GM21526 (cell line): ENCODE results near the gene DHRS2.
"Not testable (repeated sequence)": the region's sequence is repeated elsewhere in the genome, so short reads cannot be mapped to it uniquely, and the experiment has no call there.

Experiments used
- ATAC-seq: cut with Tn5 transposase; IDR thresholded peaks from one replicate; pipeline ENCODE4 v1.9.1; 2021; ENCODE audit warnings: moderate library complexity; ENCODE audit not compliant: unreplicated experiment, low FRiP score

DHRS2 gene

DNA sequence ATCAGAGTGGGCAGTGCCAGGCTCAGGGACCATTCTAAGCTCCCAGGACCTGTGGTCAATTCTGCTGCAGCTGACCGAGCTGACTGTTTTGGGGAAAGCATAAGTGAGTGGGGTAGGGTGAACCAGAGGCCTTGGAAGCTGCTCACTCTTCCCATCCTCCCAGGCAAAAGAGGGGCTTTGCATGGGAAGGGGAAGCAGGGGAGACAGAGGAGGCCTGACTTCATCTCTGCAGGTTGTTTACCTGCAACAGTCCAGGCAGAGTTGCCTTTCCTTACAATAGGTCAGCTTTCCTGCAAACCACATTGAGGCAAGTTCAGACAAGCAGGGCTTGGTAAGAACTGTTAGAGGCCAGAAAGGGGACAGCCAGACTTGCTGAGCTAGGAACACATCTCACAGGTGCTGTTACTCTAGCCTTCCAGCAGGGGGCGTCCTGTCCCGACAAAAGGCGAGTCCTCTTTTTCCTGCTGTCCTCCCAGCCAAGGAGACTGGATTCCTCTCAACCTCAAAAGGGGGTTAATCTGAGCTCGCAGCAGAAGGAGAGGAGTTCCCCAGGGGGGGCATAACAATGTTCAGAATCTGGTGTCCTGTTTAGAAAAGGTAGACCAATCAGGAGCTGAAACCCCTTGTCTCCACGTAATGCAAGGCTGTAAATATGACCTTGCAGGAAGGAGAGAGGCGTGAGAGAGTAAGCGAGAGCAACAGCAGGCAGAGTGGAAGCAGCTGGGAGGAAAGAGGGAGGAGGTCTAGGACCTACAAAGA is 4.3 kb upstream of the DHRS2 start:
- peak; percentile 58 for ATAC-seq

DNA sequence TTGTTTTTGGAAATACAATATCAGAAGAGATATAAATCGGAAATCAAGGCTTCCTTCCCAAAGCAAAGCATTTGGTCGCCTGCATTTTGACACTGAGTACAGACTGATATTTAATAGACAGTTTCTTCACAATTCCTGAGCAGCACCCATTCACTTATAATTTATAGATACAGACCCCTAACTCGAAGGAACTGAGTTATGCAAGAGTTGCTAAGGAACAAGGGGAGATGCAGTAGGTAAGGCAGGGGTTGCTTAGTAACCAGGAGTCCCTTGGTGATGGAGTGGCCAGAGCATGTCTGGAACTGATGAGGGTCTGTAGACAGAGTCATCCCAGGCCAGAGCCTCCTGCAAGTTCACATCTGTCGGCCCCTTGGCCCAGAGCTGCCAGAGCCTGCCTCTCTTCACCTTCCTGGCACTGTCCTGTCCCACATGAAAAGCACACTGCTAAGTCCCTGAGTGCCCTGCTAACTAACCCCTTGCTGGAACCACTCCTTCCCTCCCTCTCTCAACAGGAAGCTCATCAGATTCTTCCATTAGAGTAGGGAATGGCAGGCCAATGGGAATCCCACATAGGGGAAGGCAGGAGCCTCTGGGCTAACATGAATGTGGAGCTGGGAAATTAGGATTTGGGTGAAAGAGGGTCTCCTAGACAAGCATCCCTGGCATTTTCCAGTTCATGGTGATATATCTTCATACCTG is 3.6 kb upstream of the DHRS2 start:
- no peak for ATAC-seq

DNA sequence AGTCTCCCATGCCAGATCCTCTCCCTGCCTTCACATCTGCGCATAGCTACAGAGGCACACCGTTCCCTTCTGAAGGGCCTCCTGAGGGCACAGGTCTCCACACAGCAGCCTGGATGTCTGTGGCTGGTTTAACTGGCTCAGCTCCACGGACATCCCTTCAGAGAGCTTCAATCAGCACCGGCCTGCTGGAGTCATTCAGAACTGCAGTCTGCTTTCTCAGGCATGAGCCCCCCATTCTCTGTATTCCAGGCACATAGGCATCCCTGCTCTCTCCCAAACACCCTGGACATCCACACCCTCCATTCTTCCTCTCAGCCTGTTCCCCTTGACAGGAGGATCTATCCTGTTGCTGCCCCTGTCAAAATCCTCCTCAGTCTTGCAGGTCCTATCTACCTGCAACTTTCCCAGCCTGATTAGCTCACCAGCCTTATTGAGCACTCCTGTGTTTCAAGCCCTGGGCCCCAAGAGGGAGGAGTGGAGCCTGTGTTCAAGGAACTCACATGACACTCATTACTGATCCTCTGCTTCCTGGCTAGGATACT is 2.9 kb upstream of the DHRS2 start:
- no peak for ATAC-seq

DNA sequence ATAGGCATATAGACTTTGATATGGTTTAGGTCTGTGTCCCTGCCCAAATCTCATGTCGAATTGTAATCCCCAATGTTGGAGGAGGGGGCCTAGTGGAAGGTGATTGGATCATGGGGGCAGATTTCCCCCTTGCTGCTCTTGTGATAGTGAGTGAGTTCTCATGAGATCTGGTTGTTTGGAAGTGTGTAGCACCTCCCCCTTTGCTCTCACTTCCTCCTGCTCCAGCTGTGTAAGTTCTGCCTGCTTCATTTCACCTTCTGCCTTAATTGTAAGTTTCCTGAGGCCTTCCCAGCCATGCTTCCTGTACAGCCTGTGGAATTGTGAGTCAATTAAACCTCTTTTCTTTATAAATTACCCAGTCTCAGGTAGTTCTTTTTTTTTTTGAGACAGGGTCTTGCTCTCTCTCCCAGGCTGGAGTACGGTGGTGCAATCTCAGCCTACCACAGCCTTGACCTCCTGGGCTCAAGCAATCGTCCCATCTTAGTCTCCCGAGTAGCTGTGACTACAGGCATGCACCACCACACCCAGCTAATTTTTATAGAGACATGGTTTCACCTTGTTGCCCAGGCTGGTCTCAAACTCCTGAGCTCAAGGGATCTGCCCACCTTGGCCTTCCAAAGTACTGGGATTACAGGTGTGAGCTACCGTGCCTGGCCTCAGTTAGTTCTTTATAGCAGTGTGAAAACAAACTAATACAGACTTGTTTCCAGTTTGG is 1.3 kb upstream of the DHRS2 start:
- ATAC-seq, result not testable (repeated sequence)

DNA sequence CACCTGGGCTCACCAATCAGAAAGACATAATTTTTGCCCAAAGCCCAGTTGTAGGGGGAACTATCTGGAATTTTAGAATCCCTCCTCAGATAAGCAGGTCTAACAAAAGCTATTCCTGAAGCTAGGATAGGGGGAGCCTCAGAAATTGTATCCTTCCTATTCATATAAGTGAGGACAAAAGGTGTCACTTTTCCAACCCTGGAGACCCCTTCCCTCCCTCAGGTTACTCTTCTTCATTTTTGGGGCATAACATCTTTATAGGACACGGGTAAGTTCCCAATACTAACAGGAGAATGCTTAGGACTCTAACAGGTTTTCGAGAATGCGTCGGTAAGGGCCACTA is 1.1 kb downstream of the DHRS2 start:
- ATAC-seq, result not testable (repeated sequence)

DNA sequence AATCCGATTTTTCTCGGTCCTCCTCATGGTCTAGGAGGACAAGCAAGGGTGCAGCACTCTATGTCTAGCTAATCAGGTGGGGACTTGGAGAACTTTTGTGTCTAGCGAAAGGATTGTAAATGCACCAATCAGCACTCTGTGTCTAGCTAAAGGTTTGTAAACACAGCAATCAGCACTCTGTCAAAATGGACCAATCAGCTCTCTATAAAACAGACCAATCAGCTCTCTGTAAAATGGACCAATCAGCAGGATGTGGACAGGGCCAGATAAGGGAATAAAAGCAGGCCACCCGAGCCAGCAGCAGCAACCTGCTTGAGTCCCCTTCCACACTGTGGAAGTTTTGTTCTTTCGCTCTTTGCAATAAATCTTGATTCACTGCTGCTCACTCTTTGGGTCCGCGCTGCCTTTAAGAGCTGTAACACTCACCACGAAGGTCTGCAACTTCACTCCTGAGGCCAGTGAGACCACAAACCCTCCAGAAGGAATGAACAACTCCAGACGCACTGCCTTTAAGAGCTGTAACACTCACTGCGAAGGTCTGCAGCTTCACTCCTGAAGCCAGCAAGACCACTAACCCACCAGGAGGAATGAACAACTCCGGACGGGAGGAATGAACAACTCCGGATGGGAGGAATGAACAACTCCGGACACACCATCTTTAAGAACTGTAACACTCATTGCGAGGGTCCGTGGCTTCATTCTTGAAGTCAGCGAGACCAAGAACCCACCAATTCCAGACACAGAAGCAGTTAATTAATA is 1.7 kb downstream of the DHRS2 start:
- not testable (repeated sequence) for ATAC-seq

DNA sequence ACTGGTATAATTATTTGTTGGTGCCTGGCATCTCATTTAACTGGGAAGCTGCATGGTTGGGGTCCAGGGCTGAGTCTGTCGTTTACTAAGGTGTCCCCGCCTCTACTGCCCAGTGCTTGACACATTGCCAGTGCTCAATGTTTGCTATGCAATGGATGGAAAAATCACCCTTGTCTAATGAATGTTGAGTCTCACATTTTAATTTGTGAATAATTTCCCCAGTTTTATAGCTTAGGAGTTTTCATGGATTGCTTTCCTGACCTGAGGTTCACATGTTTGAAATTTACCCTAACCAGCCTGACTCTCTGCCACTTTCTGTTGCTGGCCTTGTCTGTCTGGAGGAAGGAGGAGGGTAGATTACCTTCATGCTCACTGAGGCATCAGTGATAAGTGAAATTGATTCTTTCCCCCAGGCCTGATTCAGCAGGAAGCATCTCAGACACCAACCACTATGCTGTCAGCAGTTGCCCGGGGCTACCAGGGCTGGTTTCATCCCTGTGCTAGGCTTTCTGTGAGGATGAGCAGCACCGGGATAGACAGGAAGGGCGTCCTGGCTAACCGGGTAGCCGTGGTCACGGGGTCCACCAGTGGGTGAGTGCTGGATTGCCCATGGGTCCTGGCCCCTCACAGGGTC is 2.4 kb downstream of the DHRS2 start:
- ATAC-seq, result no peak

DNA sequence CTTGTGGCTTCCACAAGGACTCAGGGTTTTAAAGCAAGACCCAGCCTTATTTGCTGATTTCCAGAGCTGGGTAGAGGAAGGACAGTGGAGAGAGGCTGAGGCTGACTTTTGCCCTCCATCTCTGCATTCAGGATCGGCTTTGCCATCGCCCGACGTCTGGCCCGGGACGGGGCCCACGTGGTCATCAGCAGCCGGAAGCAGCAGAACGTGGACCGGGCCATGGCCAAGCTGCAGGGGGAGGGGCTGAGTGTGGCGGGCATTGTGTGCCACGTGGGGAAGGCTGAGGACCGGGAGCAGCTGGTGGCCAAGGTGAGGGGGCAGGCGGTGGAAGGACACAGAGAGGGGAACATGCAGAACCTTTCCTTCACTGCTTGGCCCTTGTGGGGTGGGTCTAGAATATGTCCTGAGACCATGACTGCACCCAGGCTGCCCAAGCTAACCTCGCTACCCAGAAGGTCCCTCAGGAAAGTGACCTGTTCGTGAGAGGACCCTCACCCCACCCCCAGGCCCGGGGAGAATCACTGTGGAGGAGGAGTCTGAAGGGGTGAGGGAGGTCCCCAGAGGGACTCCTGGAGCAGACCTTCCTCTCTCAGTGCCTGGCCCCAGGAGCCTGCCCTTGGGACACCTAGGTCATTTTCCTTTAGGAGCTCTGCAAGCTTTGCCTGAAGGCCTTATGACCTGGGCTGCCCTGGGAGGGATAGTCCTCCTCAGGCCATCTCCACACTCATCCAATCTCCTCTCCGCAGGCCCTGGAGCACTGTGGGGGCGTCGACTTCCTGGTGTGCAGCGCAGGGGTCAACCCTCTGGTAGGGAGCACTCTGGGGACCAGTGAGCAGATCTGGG is 3.1 kb downstream of the DHRS2 start:
- ATAC-seq, result no peak

DNA sequence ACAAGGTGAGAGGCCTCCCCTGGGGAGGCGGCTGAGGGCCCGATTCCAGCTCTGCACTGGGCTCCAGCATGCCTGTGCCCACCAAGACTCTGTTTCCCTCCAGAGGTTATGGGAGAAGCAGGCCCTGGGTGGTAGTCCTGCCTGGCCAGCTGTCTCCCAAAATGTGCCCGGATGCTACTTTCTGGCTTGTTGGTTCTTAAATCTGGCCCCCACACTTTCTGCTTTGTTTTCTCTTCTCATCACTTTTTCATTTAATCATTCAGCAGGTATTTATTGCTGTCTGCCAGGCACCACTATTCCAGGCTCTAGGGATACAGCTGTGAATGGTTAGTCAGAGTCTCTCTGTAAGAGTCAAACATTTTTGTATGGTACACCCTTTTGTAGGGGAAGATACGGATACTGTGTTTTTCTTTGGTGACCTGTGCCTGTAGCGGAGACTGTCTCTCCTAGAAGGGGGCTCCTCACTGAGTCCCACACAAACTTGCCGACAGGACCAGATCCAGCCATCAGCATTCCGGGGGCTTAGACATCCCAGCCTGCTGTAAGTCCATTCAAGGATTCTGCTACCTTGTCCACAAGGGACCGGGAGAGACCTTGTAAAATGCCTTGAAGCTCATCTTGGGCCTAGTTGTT is 3.8 kb downstream of the DHRS2 start:
- no peak for ATAC-seq

DNA sequence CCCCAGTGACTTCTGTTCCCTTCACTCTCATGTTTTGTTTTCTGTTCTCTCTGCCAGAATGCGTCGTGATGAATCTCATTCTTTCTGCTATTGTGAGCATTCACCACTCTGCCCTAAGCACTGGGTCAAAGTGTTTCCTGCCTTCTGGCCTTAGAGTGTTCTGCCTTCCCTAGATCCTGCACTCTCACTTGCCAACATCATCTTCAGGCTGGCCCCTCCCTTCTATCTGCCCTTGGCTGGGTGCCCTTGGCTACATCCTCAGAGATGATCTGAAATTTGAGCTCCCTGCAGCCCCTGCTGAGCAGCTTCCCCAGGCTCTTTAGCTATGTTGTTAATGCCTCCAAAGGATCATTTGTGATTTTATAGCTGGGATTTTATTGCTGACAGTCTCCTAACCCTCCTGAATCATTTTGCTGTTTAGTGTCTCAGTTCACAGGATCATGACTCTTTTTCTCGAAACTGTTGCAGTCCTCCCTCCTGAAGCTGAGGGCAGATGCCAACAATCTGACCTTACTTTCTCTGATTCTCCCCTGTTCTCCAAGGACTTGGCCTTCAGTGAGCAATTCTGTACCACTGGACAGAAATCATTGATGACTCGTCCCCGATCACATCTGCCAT is 4.5 kb downstream of the DHRS2 start:
- no peak for ATAC-seq

DNA sequence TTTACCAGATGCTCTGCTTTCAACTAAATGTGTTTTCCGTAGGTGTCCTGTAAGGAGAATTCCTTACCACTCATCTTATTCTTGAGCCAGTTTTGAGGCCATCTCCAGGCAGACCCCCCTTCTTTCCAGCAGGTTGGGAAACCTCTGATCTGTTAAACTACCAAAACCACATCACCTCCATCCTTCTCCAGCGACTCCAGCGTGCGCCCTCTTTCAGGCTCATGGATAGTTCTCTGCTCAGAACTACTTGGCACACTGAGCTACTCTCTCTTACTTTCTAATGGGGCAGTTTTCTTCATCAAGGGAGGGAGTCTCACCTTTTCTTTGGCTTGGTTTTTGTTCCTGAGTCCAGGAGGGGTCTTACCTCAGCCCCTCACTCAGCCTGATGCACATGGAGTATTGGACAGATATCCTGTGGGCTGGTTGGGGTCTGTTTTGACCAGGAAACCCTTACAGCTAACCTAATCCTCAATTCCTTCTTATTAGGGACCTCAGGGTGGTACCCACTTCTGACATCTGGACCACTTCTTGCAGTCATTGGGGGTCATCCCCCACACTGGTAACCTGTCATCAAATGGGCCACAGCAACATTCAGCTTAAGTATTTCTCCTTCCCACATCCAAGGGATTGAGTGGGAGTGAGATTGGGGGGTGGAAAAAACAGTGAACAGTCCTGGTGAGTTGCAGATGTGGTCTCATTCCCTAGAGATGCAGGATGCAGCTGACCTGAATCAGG is 5.2 kb downstream of the DHRS2 start:
- no peak for ATAC-seq

DNA sequence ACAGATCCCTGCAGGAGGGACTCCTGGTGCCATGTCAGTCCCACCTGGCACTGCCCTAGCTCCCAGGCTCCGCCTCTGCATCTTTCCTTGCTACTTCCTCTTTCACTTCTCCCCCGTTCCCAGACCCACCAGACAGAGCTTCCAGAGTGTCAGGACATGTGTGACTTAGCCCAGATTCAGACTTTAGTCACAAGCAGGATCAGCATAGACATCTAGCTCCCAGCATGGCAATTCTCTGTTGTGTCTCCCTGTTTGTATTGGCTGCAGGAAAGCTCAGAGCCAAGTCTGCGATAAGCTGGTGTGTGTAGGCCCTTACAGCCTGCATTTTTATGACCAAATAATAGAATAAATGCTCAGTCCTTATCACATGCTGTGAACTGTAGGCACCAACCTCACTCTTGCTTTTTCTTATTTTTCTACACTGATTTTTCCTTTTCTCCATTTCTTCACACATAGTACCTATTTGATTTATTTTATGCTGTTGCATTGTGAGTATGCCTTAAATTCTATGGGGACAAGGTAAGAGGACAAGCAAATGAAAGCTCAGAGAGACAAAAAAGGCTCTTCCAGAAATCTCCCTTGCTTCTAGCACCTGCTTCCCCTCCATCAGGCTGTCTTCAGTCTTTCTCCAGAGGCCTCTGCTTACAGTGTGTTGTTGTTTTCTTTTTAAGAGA is 5.9 kb downstream of the DHRS2 start:
- no peak for ATAC-seq

DNA sequence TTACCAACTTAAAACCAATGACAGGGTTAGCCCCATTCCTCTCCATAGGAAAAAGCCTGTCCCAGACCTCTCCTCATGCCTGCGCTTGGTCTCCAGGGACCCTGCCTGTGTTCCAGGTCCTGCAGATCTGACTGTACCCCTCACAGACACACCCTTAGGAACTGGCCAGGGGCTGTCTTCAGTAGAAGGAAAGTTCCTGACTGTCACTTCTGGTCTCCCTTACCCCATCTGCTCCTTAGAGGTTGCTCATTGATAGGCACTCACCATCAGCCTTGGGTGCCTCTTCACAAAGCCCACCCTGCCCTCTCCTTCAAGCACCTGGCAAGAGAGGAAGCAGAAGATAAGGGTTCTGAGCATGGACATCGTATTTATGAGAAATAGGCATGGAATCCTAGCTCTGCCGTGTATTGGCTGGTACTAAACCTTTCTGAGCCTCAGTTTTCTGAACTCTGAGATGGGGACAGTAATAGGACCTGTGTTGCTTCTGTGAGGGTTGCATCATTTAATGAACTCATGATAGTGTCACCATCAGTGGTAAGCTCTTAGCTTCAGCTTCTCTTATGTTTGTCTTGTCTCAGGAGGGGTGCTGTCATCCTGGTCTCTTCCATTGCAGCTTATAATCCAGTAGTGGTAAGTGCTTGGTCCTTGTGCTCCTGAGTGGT is 7.5 kb downstream of the DHRS2 start:
- ATAC-seq, result no peak

DNA sequence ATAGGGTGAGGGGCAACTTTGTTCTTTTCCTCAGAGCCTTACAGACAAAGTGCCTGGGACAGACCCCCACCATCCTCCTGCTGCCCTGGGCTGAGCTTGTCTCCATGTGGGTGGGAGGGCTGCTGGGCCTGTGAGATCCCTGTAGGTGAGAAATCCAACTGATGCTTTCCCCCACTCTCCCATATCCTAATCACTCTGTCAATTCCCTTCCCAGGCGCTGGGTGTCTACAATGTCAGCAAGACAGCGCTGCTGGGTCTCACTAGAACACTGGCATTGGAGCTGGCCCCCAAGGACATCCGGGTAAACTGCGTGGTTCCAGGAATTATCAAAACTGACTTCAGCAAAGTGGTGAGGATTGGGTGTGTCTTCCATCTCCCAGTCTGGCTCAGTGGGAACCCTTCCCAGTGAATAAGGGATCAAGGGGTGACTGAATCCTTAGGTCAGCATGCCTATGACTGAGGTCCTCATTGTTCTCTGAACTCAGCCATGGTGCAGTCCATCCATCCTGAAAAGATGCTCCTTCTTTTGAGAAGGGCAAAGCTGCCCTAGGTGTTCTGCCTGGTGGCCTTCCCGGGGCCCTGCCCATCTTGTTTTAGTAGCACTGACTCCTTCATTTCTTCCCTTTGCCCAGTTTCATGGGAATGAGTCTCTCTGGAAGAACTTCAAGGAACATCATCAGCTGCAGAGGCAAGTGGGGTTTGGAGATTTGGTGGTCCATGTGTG is 8.2 kb downstream of the DHRS2 start:
- no peak for ATAC-seq

DNA sequence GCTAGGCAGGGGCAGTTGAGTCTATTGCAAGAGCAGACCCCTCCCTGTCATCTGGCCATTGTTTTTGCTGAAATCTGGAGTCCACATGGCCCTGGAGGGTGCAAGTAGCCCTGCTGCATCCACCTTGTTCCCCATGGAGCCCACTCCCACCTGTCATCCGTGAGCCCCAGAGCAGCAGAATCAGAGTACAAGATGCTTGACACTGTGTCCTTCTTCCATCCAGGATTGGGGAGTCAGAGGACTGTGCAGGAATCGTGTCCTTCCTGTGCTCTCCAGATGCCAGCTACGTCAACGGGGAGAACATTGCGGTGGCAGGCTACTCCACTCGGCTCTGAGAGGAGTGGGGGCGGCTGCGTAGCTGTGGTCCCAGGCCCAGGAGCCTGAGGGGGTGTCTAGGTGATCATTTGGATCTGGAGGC is 8.8 kb downstream of the DHRS2 start:
- no peak for ATAC-seq

DNA sequence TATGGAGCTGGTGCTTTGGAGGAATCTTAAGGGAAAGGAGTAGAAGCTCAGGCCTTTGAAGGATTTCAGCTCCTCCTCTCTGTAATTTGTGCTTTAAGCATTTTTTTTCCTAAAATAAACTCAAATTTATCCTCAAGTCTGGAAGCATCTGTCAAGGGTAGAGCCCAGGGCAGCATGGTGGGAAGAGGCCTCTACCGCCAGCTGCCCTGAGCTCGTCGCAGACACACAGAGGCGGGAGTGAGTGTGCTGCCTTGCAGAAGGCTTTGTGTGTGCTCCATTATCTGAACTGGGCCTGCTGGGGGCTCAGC is 9.3 kb downstream of the DHRS2 start:
- no peak for ATAC-seq
